Measurements from ENCODE around the gene TMEM229B.

Gene TMEM229B

DNA sequence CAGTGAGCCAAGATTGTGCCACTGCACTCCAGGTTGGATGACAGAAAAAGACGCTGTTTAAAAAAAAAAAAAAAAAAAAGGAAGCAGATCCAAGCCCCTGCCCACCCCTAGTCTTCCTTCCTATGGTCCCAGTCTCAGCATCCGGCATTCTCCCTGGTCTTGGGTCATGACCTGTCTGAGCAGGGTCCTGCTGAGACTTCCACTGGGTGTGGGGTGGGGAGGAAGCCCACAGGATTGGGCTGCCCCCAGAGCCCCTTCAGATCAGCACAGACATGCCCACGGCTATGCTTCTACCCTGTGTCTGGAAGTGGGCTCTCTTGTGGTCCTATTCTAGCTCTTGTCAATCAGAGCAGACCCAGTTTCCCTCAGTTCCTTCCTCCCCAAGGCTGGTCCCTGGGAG lies 64.0 kb downstream of the TMEM229B start:
- TF ChIP-seq, protein P1, sequence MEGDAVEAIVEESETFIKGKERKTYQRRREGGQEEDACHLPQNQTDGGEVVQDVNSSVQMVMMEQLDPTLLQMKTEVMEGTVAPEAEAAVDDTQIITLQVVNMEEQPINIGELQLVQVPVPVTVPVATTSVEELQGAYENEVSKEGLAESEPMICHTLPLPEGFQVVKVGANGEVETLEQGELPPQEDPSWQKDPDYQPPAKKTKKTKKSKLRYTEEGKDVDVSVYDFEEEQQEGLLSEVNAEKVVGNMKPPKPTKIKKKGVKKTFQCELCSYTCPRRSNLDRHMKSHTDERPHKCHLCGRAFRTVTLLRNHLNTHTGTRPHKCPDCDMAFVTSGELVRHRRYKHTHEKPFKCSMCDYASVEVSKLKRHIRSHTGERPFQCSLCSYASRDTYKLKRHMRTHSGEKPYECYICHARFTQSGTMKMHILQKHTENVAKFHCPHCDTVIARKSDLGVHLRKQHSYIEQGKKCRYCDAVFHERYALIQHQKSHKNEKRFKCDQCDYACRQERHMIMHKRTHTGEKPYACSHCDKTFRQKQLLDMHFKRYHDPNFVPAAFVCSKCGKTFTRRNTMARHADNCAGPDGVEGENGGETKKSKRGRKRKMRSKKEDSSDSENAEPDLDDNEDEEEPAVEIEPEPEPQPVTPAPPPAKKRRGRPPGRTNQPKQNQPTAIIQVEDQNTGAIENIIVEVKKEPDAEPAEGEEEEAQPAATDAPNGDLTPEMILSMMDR (IDR thresholded peaks at IDR 0.05; ENCODE audit: control insufficient read depth, insufficient read depth, low read depth, low read length, missing control alignments), result no peak

DNA sequence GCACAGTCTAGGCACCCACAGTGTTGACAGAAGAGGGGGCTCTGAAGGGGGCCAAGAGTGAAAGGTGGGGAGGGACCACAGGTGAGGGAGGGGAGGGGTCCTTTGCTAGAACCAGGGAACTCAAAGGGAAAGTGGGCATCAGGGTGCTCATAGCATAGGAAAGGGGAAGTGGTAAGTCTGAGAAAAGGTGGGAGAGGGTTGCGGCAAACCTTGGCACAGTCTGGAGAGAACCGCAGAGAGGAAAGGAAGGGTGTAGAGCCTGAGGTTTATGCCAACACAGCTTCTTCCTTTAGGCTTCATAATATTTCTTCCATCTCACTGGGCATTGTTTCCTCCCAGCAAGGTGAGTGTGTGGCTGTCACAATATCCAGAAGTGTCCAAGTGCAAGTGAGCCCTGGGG lies 65.1 kb downstream of the TMEM229B start:
- TF ChIP-seq, protein P1 (IDR thresholded peaks at IDR 0.05; ENCODE audit: control insufficient read depth, insufficient read depth, low read depth, low read length, missing control alignments), result no peak
- no peak overlapping the region for H3K4me3 ChIP-seq (ENCODE audit: control insufficient read depth, low read depth, low read length)
- no peak for DNase-seq (ENCODE audit: low read depth)

More for the DNA sequence above, 64.0 kb downstream of the TMEM229B start:
- no peak for DNase-seq (ENCODE audit: low read depth)
- no peak overlapping the region for H3K4me3 ChIP-seq (ENCODE audit: control insufficient read depth, low read depth, low read length)

DNA sequence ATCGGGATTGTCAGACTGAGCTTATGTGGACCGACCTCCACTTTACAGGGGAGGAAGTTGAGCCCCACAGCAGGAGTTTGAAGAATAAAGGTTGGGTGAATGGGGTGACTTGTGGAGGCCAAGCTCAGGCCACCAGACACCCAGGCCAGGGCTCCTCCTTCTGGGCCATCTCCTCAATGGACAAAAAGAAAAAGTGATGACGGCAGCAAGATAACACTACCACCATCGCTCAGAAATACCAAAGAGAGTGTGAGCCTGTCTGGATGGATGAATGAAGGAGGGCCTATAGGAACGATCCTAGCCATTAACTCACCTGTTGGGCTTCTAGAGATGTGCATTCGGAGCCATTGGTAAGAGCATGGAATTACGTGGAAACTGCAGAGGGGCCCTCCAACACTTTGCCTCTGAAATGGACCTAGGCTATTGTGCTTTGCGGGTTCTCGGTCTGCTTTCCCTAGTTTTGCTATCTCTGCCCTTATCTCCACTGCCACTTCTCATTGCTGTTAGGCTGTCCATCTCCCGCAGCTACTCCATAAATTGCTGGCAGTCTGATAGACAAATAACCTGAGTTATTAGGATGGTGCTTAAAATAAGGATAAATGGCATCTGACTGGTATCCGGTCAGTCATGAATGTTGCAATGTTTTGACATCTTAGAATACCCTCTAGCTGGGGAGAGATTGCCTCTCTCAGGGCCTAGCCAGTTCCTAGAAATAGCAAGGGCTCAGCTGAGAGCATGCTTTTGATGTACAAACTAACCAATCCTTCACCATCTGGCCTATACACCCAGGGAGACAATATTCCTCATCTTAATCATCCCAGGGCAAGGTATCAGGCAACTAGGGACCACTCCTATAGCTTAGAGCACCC lies 66.9 kb downstream of the TMEM229B start:
- no peak for DNase-seq (ENCODE audit: low read depth)
- H3K4me3 ChIP-seq (ENCODE audit: control insufficient read depth, low read depth, low read length), result no peak overlapping the region
- TF ChIP-seq, protein P1 (IDR thresholded peaks at IDR 0.05; ENCODE audit: control insufficient read depth, insufficient read depth, low read depth, low read length, missing control alignments), result no peak

All from AG09309 (cell line).